ENCODE data around the gene STEEP1. TPM values are rescaled to one million over a fixed set of nuclear protein-coding genes. Genes with fewer than 3 reads are reported as not detected.

Gene STEEP1
- polyA plus RNA-seq, 1 donor from 2014 or later, result 63.0 TPM

- no peak overlapping the region for H3K9ac ChIP-seq (ENCODE audit: low read length)
- no peaks in the 10 kb centered on the region for H3K9me2 ChIP-seq (ENCODE audit: insufficient read depth, low read length)
- H3K27ac ChIP-seq (ENCODE audit: low read length), result no peak overlapping the region
- H4K20me1 ChIP-seq (ENCODE audit: insufficient read depth), result no peaks in the 10 kb centered on the region
- no peak overlapping the region for H3K4me3 ChIP-seq (ENCODE audit: low read length)
- no peak overlapping the region for H2AFZ ChIP-seq (ENCODE audit: low read depth, low read length)
- no peaks in the 10 kb centered on the region for H3K79me2 ChIP-seq (replicated peaks; ENCODE audit: insufficient read depth, low read length)
- no peak overlapping the region for H3K4me2 ChIP-seq (ENCODE audit: low read length)
- TF ChIP-seq RAD21 (conservative IDR thresholded peaks at IDR 0.05) (no peak), CTCF (IDR thresholded peaks at IDR 0.05; ENCODE audit: poor library complexity, severe bottlenecking) (no peak), MXI1 (conservative IDR thresholded peaks at IDR 0.05; ENCODE audit: poor library complexity, severe bottlenecking) (no peak), TAF1 (IDR thresholded peaks at IDR 0.05; ENCODE audit: low read depth) (no peak), EP300 (conservative IDR thresholded peaks at IDR 0.05; ENCODE audit: poor library complexity, severe bottlenecking) (no peak), POLR2AphosphoS5 (IDR thresholded peaks at IDR 0.05) (no peak), REST (IDR thresholded peaks at IDR 0.05; ENCODE audit: borderline replicate concordance) (no peak), EZH2 (IDR thresholded peaks at IDR 0.05; ENCODE audit: borderline replicate concordance, insufficient read depth, low read length, poor library complexity, severe bottlenecking) (no peak), SMC3 (conservative IDR thresholded peaks at IDR 0.05; ENCODE audit: poor library complexity) (no peak)
- no peaks in the 10 kb centered on the region for H3F3A ChIP-seq (ENCODE audit: insufficient read depth, low read length, poor library complexity, severe bottlenecking)
- H3K9me3 ChIP-seq (ENCODE audit: low read length), result no peaks in the 10 kb centered on the region
- H3K27me3 ChIP-seq (ENCODE audit: insufficient read depth, low read depth, low read length), result no peaks in the 10 kb centered on the region
- no peaks in the 10 kb centered on the region for H3K36me3 ChIP-seq (ENCODE audit: insufficient read depth, low read length)
These were observed 44.0 kb downstream of the STEEP1 start for GRCh38 chrX:119521246-119521645.

GRCh38 chrX:119518371-119518770 lies 46.8 kb downstream of the STEEP1 start:
- no peak overlapping the region for H3K27ac ChIP-seq (ENCODE audit: low read length)
- no peaks in the 10 kb centered on the region for H4K20me1 ChIP-seq (ENCODE audit: insufficient read depth)
- H3K79me2 ChIP-seq (replicated peaks; ENCODE audit: insufficient read depth, low read length), result no peaks in the 10 kb centered on the region
- no peaks in the 10 kb centered on the region for H3K36me3 ChIP-seq (ENCODE audit: insufficient read depth, low read length)
- no peak overlapping the region for H2AFZ ChIP-seq (ENCODE audit: low read depth, low read length)
- TF ChIP-seq POLR2AphosphoS5 (IDR thresholded peaks at IDR 0.05), result no peak
- TF ChIP-seq CTCF (IDR thresholded peaks at IDR 0.05; ENCODE audit: poor library complexity, severe bottlenecking), result no peak
- no peak for TF ChIP-seq RAD21 (conservative IDR thresholded peaks at IDR 0.05)
- TF ChIP-seq EZH2 (IDR thresholded peaks at IDR 0.05; ENCODE audit: borderline replicate concordance, insufficient read depth, low read length, poor library complexity, severe bottlenecking), result no peak
- no peak for TF ChIP-seq REST (IDR thresholded peaks at IDR 0.05; ENCODE audit: borderline replicate concordance)
- TF ChIP-seq EP300 (conservative IDR thresholded peaks at IDR 0.05; ENCODE audit: poor library complexity, severe bottlenecking), result no peak
- TF ChIP-seq TAF1 (IDR thresholded peaks at IDR 0.05; ENCODE audit: low read depth), result no peak
- TF ChIP-seq MXI1 (conservative IDR thresholded peaks at IDR 0.05; ENCODE audit: poor library complexity, severe bottlenecking), result no peak
- no peak for TF ChIP-seq SMC3 (conservative IDR thresholded peaks at IDR 0.05; ENCODE audit: poor library complexity)
- no peak overlapping the region for H3K4me2 ChIP-seq (ENCODE audit: low read length)
- no peak overlapping the region for H3K4me3 ChIP-seq (ENCODE audit: low read length)
- no peaks in the 10 kb centered on the region for H3K9me2 ChIP-seq (ENCODE audit: insufficient read depth, low read length)
- no peak overlapping the region for H3K9ac ChIP-seq (ENCODE audit: low read length)
- H3K9me3 ChIP-seq (ENCODE audit: low read length), result no peaks in the 10 kb centered on the region
- H3F3A ChIP-seq (ENCODE audit: insufficient read depth, low read length, poor library complexity, severe bottlenecking), result no peaks in the 10 kb centered on the region
- no peaks in the 10 kb centered on the region for H3K27me3 ChIP-seq (ENCODE audit: insufficient read depth, low read depth, low read length)
